ENCODE data around the gene GOLGA2.
"Not testable (repeated sequence)": the region's sequence is repeated elsewhere in the genome, so short reads cannot be mapped to it uniquely, and the experiment has no call there.

Gene GOLGA2

DNA sequence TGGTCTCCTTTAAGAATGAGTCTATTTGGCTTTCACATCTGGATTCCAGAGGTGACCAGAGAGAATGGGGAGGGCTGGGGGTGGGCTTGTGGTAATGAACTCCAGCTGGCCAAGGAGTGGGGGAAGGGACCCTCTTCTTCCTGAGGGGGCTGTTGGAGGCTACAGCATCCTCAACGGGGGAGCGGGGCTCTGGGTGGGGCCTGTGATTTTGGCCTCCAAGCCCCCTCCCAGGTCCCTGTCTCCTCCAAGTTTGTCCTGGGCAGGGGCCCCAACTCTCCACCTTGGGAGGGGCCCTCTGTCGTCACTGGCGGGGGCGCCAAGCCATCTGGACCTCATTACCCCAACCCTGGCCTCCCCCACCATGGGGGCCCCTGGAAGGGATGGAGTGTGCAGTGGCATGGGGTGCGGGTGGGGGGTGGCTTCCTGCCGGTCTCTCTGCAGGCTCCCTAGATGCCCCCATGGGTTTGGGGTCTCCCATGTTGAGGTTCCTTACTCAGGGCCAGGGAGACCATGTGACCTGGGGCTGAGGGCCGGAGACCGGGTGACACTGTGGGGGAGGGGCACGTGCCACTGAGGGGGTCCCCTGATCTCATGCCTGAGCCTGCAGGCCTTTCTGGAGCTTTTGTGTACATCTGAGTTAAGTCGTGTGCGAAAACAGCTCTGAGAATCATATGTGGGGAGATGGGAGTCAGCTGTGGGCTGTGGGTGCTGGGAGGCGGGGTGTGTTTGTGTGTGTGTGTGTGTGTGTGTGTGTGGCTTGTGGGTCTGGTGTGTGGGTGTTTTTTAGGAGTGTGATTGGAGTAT, 32.4 kb downstream of the GOLGA2 start:
- H3K36me3 ChIP-seq (ENCODE audit: control insufficient read depth in 5 of 5, insufficient read depth in 5 of 5, low read length in 5 of 5) = peaks cover 0 to 21% (median 5%) of the 10 kb centered on the region in 5 donors

DNA sequence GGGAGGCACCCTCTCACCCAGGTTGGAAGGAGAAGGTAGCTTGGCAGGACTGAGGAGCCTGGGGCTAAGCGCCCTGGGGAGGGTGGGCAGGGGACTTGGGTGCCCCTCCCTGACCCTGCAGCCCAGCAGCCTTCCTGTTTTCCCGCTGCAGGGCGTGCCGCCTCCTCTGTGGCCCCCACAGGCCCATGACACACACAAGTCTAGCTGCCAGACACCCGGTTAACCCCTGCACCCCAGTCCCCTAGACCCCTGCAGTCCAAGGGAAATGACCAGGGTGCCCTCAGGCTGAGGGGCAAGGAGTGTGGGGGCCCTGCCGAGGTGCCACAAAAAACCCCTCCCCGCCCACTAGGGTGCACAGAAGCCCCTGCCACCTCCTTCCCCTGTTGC, 33.0 kb downstream of the GOLGA2 start:
- Histone ChIP-seq H3K9ac (ENCODE audit: low read length in 5 of 5) (no peak overlapping the region), H3K27me3 (ENCODE audit: control insufficient read depth in 5 of 5, insufficient read depth in 4 of 5, low read length in 5 of 5) (peaks cover 10 to 14% (median 11%) of the 10 kb centered on the region in 5 donors), H3K4me3 (ENCODE audit: low read depth in 1 of 5, low read length in 5 of 5) (peak overlapping the region in 2 of 5 donors; percentile 22 to 59), H3K27ac (ENCODE audit: low read depth, low read length) (peak overlapping the region; percentile 37), H3K4me1 (ENCODE audit: control insufficient read depth in 5 of 5, insufficient read depth in 5 of 5, low read length in 5 of 5) (peaks cover 3 to 23% (median 22%) of the 10 kb centered on the region in 5 donors), H3K9me3 (ENCODE audit: control insufficient read depth in 5 of 5, low read length in 5 of 5) (no peaks in the 10 kb centered on the region), H3K36me3 (ENCODE audit: control insufficient read depth in 5 of 5, insufficient read depth in 5 of 5, low read length in 5 of 5) (peaks cover 0 to 19% (median 5%) of the 10 kb centered on the region in 5 donors)

More for the DNA sequence above, 32.4 kb downstream of the GOLGA2 start:
- Histone ChIP-seq H3K27ac (ENCODE audit: low read depth, low read length) (peak overlapping the region; percentile 37), H3K4me3 (ENCODE audit: low read depth in 1 of 5, low read length in 5 of 5) (peak overlapping the region in 4 of 5 donors; percentile 56 to 62 (median 60)), H3K9ac (ENCODE audit: low read length in 5 of 5) (peak overlapping the region in 1 of 5 donors; percentile 28), H3K4me1 (ENCODE audit: control insufficient read depth in 5 of 5, insufficient read depth in 5 of 5, low read length in 5 of 5) (peaks cover 3 to 23% (median 22%) of the 10 kb centered on the region in 5 donors), H3K9me3 (ENCODE audit: control insufficient read depth in 5 of 5, low read length in 5 of 5) (no peaks in the 10 kb centered on the region), H3K27me3 (ENCODE audit: control insufficient read depth in 5 of 5, insufficient read depth in 4 of 5, low read length in 5 of 5) (peaks cover 10 to 14% (median 11%) of the 10 kb centered on the region in 5 donors)

DNA sequence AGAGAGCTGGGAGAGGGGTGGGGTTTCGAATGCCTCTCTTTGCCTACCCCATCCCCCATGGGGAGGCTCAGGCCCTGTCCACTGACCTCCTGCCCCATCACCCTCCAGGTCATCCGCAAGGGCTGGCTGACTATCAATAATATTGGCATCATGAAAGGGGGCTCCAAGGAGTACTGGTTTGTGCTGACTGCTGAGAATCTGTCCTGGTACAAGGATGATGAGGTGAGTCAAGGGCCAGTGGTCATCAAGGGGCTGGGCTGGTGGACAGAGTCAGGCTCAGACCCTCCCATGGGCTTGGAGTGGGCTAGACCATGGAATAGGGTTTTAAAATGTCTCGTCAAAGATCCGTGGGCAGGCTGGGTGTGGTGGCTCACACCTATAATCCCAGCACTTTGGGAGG, 33.7 kb downstream of the GOLGA2 start:
- H3K27ac ChIP-seq (ENCODE audit: low read depth, low read length) = peak overlapping the region; percentile 37
- H3K9me3 ChIP-seq (ENCODE audit: control insufficient read depth in 5 of 5, low read length in 5 of 5) = no peaks in the 10 kb centered on the region
- peaks cover 10 to 14% (median 11%) of the 10 kb centered on the region in 5 donors for H3K27me3 ChIP-seq (ENCODE audit: control insufficient read depth in 5 of 5, insufficient read depth in 4 of 5, low read length in 5 of 5)
- H3K9ac ChIP-seq (ENCODE audit: low read length in 5 of 5) = no peak overlapping the region
- H3K4me1 ChIP-seq (ENCODE audit: control insufficient read depth in 5 of 5, insufficient read depth in 5 of 5, low read length in 5 of 5) = peaks cover 3 to 23% (median 22%) of the 10 kb centered on the region in 5 donors
- H3K36me3 ChIP-seq (ENCODE audit: control insufficient read depth in 5 of 5, insufficient read depth in 5 of 5, low read length in 5 of 5) = peaks cover 0 to 19% (median 4%) of the 10 kb centered on the region in 5 donors
- H3K4me3 ChIP-seq (ENCODE audit: low read depth in 1 of 5, low read length in 5 of 5) = no peak overlapping the region

DNA sequence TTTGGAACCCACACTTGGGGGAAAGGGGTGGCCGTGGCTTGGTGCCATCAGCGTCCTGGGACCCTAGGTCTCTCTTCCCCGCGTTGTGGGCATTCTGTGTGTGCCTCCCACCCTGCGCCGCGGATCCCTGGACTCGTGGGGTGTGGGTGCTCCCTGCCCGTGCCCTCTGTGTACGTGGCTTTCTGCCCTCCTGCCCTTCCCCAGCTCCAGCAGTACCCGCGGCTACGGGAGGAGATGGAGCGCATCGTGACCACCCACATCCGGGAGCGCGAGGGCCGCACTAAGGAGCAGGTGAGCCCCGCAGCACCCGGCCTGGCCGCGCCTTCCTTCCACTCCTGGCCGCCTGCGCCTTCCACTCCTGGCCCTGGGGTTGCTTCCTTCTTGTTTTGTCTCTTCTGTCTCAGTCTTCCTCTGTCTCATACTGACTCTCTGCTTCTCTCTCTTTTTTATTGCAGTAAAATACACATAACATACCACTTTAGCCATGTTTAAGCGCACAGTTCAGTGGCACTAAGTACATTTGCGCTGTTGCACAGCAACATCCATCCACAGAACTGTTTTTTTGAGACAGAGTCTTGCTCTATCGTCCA, 41.9 kb downstream of the GOLGA2 start:
- no peak overlapping the region for H3K27ac ChIP-seq (ENCODE audit: low read depth, low read length)
- H3K4me1 ChIP-seq (ENCODE audit: control insufficient read depth in 5 of 5, insufficient read depth in 5 of 5, low read length in 5 of 5) = no peaks in the 10 kb centered on the region
- peaks cover 0 to 8% (median 4%) of the 10 kb centered on the region in 5 donors for H3K27me3 ChIP-seq (ENCODE audit: control insufficient read depth in 5 of 5, insufficient read depth in 4 of 5, low read length in 5 of 5)

DNA sequence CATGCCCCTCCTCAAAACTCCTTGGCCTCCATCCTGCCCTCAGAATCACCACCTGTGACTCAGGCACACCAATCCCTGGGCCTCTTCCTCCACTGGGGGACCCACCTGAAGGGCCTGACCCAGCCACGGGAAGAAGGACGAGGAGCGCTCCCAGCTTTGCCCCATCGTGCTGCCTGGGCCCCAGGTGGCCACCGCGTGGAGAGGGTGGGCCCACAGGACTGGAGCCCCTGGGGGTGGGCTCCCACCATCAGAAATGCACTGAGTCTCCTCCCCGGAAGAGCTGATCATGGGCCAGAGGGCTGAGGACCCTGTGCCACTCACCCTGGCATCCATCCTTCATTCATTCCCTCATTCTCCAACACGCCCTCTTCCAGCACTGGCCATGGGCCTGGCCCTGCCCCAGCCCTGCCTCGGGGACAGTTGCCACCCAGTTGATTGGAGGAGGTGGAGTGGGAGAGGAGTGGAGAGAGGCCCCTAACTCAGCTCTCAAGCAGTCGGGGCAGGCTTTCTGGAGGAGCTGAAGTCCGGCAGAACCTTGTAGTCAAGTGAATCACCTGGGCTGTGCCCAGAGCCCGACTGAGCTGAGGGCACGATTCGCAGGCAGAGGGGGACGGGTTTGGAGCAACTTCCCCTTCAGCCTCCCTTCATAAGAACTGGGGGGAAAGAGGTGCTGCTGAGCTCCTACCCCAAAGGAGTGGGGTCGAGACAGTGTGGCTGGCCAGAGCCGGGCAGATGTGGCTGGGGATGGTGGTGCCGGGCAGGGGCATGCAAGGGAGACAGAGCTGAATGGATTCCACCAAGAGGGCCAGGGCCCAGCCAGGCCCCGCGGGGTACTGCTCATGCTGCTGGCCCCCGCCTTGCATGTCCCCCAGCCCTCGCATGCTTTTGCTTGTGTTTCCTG, 43.0 kb downstream of the GOLGA2 start:
- no peak overlapping the region for H3K4me3 ChIP-seq (ENCODE audit: low read depth in 1 of 5, low read length in 5 of 5)
- H3K9ac ChIP-seq (ENCODE audit: low read length in 5 of 5) = no peak overlapping the region
- H3K36me3 ChIP-seq (ENCODE audit: control insufficient read depth in 5 of 5, insufficient read depth in 5 of 5, low read length in 5 of 5) = peaks cover 0 to 2% (median 0%) of the 10 kb centered on the region in 5 donors
- H3K9me3 ChIP-seq (ENCODE audit: control insufficient read depth in 5 of 5, low read length in 5 of 5) = no peaks in the 10 kb centered on the region
- peak overlapping the region; percentile 15 for H3K27ac ChIP-seq (ENCODE audit: low read depth, low read length)
- no peaks in the 10 kb centered on the region for H3K4me1 ChIP-seq (ENCODE audit: control insufficient read depth in 5 of 5, insufficient read depth in 5 of 5, low read length in 5 of 5)
- H3K27me3 ChIP-seq (ENCODE audit: control insufficient read depth in 5 of 5, insufficient read depth in 4 of 5, low read length in 5 of 5) = peaks cover 0 to 8% (median 4%) of the 10 kb centered on the region in 5 donors

More for the DNA sequence above, 41.9 kb downstream of the GOLGA2 start:
- H3K36me3 ChIP-seq (ENCODE audit: control insufficient read depth in 5 of 5, insufficient read depth in 5 of 5, low read length in 5 of 5) = peaks cover 0 to 2% (median 0%) of the 10 kb centered on the region in 5 donors
- H3K4me3 ChIP-seq (ENCODE audit: low read depth in 1 of 5, low read length in 5 of 5) = no peak overlapping the region
- H3K9me3 ChIP-seq (ENCODE audit: control insufficient read depth in 5 of 5, low read length in 5 of 5) = no peaks in the 10 kb centered on the region
- no peak overlapping the region for H3K9ac ChIP-seq (ENCODE audit: low read length in 5 of 5)

DNA sequence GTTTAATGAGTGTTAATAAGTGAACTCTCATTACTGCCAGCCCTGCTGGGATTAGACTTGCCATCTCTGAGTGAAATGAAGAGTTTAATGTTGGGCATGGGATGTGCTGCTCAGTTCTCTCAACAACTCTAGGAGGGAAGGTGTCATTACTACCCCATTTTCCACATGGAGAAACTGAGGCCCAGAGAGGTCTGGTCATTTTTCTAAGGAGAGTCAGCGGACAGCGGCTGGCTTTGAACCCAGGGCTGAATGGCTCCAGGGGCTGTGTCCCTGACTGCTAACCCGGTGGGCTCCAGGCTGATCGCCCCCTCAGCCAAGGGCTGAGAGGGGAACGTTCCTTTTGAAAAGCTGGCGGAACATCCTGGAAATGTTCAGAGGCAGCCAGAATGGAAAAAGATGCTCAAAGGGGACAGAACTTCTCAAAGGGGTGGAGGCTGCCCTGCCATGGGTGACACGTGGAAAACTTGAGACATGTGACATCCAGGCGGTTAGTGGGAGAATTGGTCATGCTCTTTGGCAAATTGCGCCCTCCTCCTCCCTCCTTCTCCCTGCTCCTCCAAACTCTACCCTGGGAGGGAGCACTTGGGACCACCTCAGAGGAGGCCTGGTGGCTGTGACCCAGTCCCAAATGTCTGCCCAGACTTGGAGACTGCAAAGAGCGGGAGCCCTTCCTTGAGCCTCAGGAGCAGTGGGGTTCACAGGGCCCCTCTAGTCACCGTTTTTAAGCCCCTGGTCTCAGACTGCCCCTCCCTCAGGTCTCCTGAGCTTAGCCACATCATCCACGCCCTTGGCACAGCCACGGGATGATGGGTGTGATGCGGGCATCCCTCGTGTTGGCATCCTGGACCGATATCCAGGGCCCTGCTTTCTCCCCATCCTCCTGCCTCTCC, 43.9 kb downstream of the GOLGA2 start:
- Histone ChIP-seq H3K27me3 (ENCODE audit: control insufficient read depth in 5 of 5, insufficient read depth in 4 of 5, low read length in 5 of 5) (peaks cover 0 to 8% (median 4%) of the 10 kb centered on the region in 5 donors), H3K9me3 (ENCODE audit: control insufficient read depth in 5 of 5, low read length in 5 of 5) (no peaks in the 10 kb centered on the region), H3K36me3 (ENCODE audit: control insufficient read depth in 5 of 5, insufficient read depth in 5 of 5, low read length in 5 of 5) (peaks cover 0 to 2% (median 0%) of the 10 kb centered on the region in 5 donors), H3K27ac (ENCODE audit: low read depth, low read length) (peak overlapping the region; percentile 15), H3K4me1 (ENCODE audit: control insufficient read depth in 5 of 5, insufficient read depth in 5 of 5, low read length in 5 of 5) (no peaks in the 10 kb centered on the region), H3K4me3 (ENCODE audit: low read depth in 1 of 5, low read length in 5 of 5) (no peak overlapping the region), H3K9ac (ENCODE audit: low read length in 5 of 5) (no peak overlapping the region)

DNA sequence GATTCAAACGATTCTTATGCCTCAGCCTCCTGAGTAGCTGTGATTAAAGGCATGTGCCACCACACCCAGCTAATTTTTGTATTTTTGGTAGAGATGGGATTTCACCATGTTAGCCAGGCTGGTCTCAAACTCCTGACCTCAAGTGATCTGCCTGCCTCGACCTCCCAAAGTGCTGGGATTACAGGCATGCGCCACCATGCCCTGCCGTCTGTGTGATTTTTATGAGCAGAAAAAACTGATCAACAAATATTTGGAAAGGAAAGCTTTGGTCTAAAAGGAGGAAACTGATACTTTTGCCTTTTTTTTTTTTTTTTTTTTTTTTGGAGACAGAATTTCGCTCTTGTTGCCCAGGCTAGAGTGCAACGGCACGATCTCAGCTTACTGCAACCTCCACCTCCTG, 44.9 kb downstream of the GOLGA2 start:
- H3K9me3 ChIP-seq (ENCODE audit: control insufficient read depth in 5 of 5, low read length in 5 of 5); H3K27ac ChIP-seq (ENCODE audit: low read depth, low read length); H3K9ac ChIP-seq (ENCODE audit: low read length in 5 of 5); H3K4me1 ChIP-seq (ENCODE audit: control insufficient read depth in 5 of 5, insufficient read depth in 5 of 5, low read length in 5 of 5); H3K4me3 ChIP-seq (ENCODE audit: low read depth in 1 of 5, low read length in 5 of 5); H3K27me3 ChIP-seq (ENCODE audit: control insufficient read depth in 5 of 5, insufficient read depth in 4 of 5, low read length in 5 of 5); H3K36me3 ChIP-seq (ENCODE audit: control insufficient read depth in 5 of 5, insufficient read depth in 5 of 5, low read length in 5 of 5): not testable (repeated sequence)

DNA sequence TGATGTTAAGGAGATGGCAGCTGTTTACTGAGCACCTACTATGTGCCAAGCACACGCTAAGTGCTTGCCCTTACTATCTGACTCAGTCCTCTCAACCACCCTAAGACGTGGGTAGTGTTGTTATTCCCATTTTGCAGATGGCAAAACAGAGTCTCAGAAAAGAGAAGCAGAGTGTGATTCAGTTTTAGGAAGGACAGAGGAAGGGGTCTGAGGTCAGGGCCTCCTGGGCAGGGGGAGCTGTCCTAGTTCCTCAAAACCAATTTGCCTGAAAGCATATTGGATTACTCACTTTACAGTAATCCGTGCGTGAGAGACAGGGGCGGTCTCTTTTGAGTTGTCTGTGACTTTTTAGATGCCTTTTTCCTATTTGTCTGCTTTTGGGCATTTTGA, 49.4 kb downstream of the GOLGA2 start:
- H3K4me1 ChIP-seq (ENCODE audit: control insufficient read depth in 5 of 5, insufficient read depth in 5 of 5, low read length in 5 of 5) = no peaks in the 10 kb centered on the region
- peaks cover 0 to 18% (median 14%) of the 10 kb centered on the region in 5 donors for H3K36me3 ChIP-seq (ENCODE audit: control insufficient read depth in 5 of 5, insufficient read depth in 5 of 5, low read length in 5 of 5)
- no peak overlapping the region for H3K4me3 ChIP-seq (ENCODE audit: low read depth in 1 of 5, low read length in 5 of 5)
- H3K9ac ChIP-seq (ENCODE audit: low read length in 5 of 5) = no peak overlapping the region
- no peaks in the 10 kb centered on the region for H3K9me3 ChIP-seq (ENCODE audit: control insufficient read depth in 5 of 5, low read length in 5 of 5)
- H3K27ac ChIP-seq (ENCODE audit: low read depth, low read length) = no peak overlapping the region
- H3K27me3 ChIP-seq (ENCODE audit: control insufficient read depth in 5 of 5, insufficient read depth in 4 of 5, low read length in 5 of 5) = no peaks in the 10 kb centered on the region

DNA sequence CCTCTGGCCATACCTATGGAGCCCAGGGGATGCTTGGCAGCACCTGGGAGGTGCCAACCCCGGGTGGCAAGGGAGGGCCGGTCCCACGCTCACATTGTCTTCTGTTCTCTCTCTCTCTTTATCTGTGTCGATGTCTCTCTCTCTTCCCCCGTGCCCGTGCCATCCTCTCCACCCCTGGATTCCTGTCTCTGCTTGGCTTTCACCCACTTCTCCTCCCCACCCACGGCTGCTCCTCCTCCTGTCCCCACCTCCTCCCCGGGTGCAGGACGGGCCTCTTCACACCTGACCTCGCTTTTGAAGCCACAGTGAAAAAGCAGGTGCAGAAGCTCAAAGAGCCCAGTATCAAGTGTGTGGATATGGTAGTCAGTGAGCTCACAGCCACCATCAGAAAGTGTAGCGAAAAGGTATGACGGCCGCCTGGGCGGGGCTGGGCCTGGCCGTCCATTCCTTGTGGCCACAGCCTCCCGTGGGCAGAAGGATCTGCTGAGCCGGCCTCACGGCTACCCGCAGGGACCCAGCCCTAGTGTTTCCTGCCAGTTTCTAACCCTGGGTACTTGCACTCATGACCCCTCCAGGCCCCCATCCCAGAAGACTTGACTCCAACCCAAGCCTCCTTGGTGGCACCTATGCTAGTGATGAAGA, 49.9 kb downstream of the GOLGA2 start:
- H3K27me3 ChIP-seq (ENCODE audit: control insufficient read depth in 5 of 5, insufficient read depth in 4 of 5, low read length in 5 of 5) = no peaks in the 10 kb centered on the region
- H3K4me3 ChIP-seq (ENCODE audit: low read depth in 1 of 5, low read length in 5 of 5) = no peak overlapping the region
- H3K27ac ChIP-seq (ENCODE audit: low read depth, low read length) = no peak overlapping the region
- no peaks in the 10 kb centered on the region for H3K4me1 ChIP-seq (ENCODE audit: control insufficient read depth in 5 of 5, insufficient read depth in 5 of 5, low read length in 5 of 5)
- H3K9ac ChIP-seq (ENCODE audit: low read length in 5 of 5) = no peak overlapping the region
- peaks cover 0 to 18% (median 14%) of the 10 kb centered on the region in 5 donors for H3K36me3 ChIP-seq (ENCODE audit: control insufficient read depth in 5 of 5, insufficient read depth in 5 of 5, low read length in 5 of 5)
- no peaks in the 10 kb centered on the region for H3K9me3 ChIP-seq (ENCODE audit: control insufficient read depth in 5 of 5, low read length in 5 of 5)

Measured in subcutaneous abdominal adipose tissue (tissue), 5 donors.